ENCODE results near the gene PIGM.
"Not testable (repeated sequence)": the region's sequence is repeated elsewhere in the genome, so short reads cannot be mapped to it uniquely, and the experiment has no call there.

PIGM gene

GRCh38 chr1:160061369-160062229 lies 29.8 kb upstream of the PIGM start:
- DNase-seq (ENCODE audit: low spot score), result no peak

- no peak for DNase-seq (ENCODE audit: low spot score)
Observed at GRCh38 chr1:160058087-160058486, 26.3 kb upstream of the PIGM start.

- no peak for DNase-seq (ENCODE audit: low spot score)
Observed at GRCh38 chr1:160056648-160057169, 24.9 kb upstream of the PIGM start.

- no peak for DNase-seq (ENCODE audit: low spot score)
Observed at GRCh38 chr1:160053548-160054365, 22.0 kb upstream of the PIGM start.

GRCh38 chr1:160052936-160053335 lies 21.1 kb upstream of the PIGM start:
- no peak for DNase-seq (ENCODE audit: low spot score)

- DNase-seq (ENCODE audit: low spot score), result no peak
Observed at GRCh38 chr1:160050619-160051018, 18.8 kb upstream of the PIGM start.

GRCh38 chr1:160050182-160050581 lies 18.4 kb upstream of the PIGM start:
- DNase-seq (ENCODE audit: low spot score), result not testable (repeated sequence)

GRCh38 chr1:160049101-160049500 lies 17.3 kb upstream of the PIGM start:
- no peak for DNase-seq (ENCODE audit: low spot score)

- DNase-seq (ENCODE audit: low spot score), result no peak
Observed at GRCh38 chr1:160048335-160048734, 16.5 kb upstream of the PIGM start.

- peak; percentile 55 for DNase-seq (ENCODE audit: low spot score)
Observed at GRCh38 chr1:160047111-160047991, 15.6 kb upstream of the PIGM start.

- DNase-seq (ENCODE audit: low spot score), result peak; percentile 87
Observed at GRCh38 chr1:160046494-160047110, 14.8 kb upstream of the PIGM start.

- DNase-seq (ENCODE audit: low spot score), result no peak
Observed at GRCh38 chr1:160045653-160046052, 13.9 kb upstream of the PIGM start.

- DNase-seq (ENCODE audit: low spot score), result no peak
Observed at GRCh38 chr1:160043543-160043942, 11.8 kb upstream of the PIGM start.

GRCh38 chr1:160040476-160040875 lies 8.7 kb upstream of the PIGM start:
- no peak for DNase-seq (ENCODE audit: low spot score)

- peak; percentile 48 for DNase-seq (ENCODE audit: low spot score)
Observed at GRCh38 chr1:160032165-160032820, 503 bp upstream of the PIGM start.

- DNase-seq (ENCODE audit: low spot score), result peak; percentile 51
Observed at GRCh38 chr1:160030657-160031364, 979 bp downstream of the PIGM start.

GRCh38 chr1:160028426-160028825 lies 3.4 kb downstream of the PIGM start:
- no peak for DNase-seq (ENCODE audit: low spot score)

- DNase-seq (ENCODE audit: low spot score), result no peak
Observed at GRCh38 chr1:160025314-160025713, 6.5 kb downstream of the PIGM start.

- no peak for DNase-seq (ENCODE audit: low spot score)
Observed at GRCh38 chr1:160024195-160024905, 7.4 kb downstream of the PIGM start.
